CD14-positive monocyte (primary cell): Measurements from ENCODE around the gene TBC1D5. TPM values are rescaled to one million over a fixed set of nuclear protein-coding genes. Genes with fewer than 3 reads are reported as not detected.
A peak's percentile ranks its signal among the peaks of the same experiment; 100 is the strongest.
"Not testable (repeated sequence)": the region's sequence is repeated elsewhere in the genome, so short reads cannot be mapped to it uniquely, and the experiment has no call there.

ENCODE experiments used
- DNase-seq, 3 donors: peaks; one replicate each; pipeline ENCODE4 v3.0.0-alpha.2; 2011 to 2022
- H2AFZ ChIP-seq: 2 replicates; pipeline ENCODE4 v1.6.0; 2012; ENCODE audit warnings: mild to moderate bottlenecking, low read depth, low read length, inconsistent platforms; ENCODE audit not compliant: insufficient read depth, poor library complexity, severe bottlenecking
- H3K27ac ChIP-seq, 2 donors: 1 replicate in 1 of 2; 2 replicates in 1 of 2; pipeline ENCODE4 v1.5.1; 2012 to 2013; ENCODE audit warnings: low read length in 2 of 2, control low read depth in 1 of 2, inconsistent platforms in 1 of 2, low read depth in 1 of 2, mild to moderate bottlenecking in 1 of 2
- H3K27me3 ChIP-seq, 2 donors: one replicate each; pipeline versions ENCODE4 v1.6.0 to v1.6.1; 2011 to 2013; ENCODE audit warnings: low read length in 2 of 2; ENCODE audit not compliant: control insufficient read depth in 2 of 2, insufficient read depth in 2 of 2
- H3K36me3 ChIP-seq, 2 donors: replicated peaks in 1 of 2; 1 replicate in 1 of 2; 2 replicates in 1 of 2; pipeline versions ENCODE4 v1.5.1 to v1.6.1; 2012 to 2013; ENCODE audit warnings: low read length in 2 of 2, control low read depth in 1 of 2, inconsistent platforms in 1 of 2, mild to moderate bottlenecking in 1 of 2; ENCODE audit not compliant: insufficient read depth in 2 of 2, control insufficient read depth in 1 of 2
- H3K4me1 ChIP-seq, 2 donors: 1 replicate in 1 of 2; 2 replicates in 1 of 2; pipeline versions ENCODE4 v1.5.1 to v1.6.1; 2012 to 2013; ENCODE audit warnings: low read length in 2 of 2, control low read depth in 1 of 2, inconsistent platforms in 1 of 2, mild to moderate bottlenecking in 1 of 2, moderate library complexity in 1 of 2; ENCODE audit not compliant: insufficient read depth in 2 of 2, control insufficient read depth in 1 of 2
- H3K4me2 ChIP-seq: replicated peaks from 2 replicates; pipeline ENCODE3; 2012; ENCODE audit warnings: low read length, moderate library complexity, mild to moderate bottlenecking; ENCODE audit not compliant: poor library complexity, severe bottlenecking; ENCODE audit errors: extremely low read depth
- H3K4me3 ChIP-seq, 3 experiments: fragments of 200-600 bp in 1 of 3; sonication (generic) in 1 of 3; replicated peaks in 1 of 3; 1 replicate in 2 of 3; 2 replicates in 1 of 3; pipeline ENCODE4 v1.5.1; 2011 to 2013; ENCODE audit warnings: low read length in 3 of 3, mild to moderate bottlenecking in 3 of 3, control low read depth in 2 of 3, low read depth in 2 of 3, inconsistent platforms in 1 of 3, moderate library complexity in 1 of 3
- H3K79me2 ChIP-seq: 2 replicates; pipeline ENCODE4 v1.6.0; 2012; ENCODE audit warnings: mild to moderate bottlenecking, control low read depth, inconsistent platforms, low read length, moderate library complexity; ENCODE audit not compliant: insufficient read depth
- H3K9ac ChIP-seq: 2 replicates; pipeline ENCODE4 v1.6.0; 2017; ENCODE audit warnings: low read length, mild to moderate bottlenecking; ENCODE audit not compliant: insufficient read depth, poor library complexity, severe bottlenecking
- H3K9me3 ChIP-seq, 2 donors: replicated peaks in 1 of 2; 1 replicate in 1 of 2; 2 replicates in 1 of 2; pipeline versions ENCODE4 v1.5.1 to v1.6.1; 2012 to 2013; ENCODE audit warnings: low read length in 2 of 2, control low read depth in 1 of 2; ENCODE audit not compliant: control insufficient read depth in 1 of 2, insufficient read depth in 1 of 2
- H4K20me1 ChIP-seq: 2 replicates; pipeline ENCODE4 v1.6.0; 2012; ENCODE audit warnings: mild to moderate bottlenecking, low read length, control low read depth, moderate library complexity; ENCODE audit not compliant: insufficient read depth
- H3K27ac Mint-ChIP-seq, 7 donors: one replicate each; pipeline ENCODE4 v1.8.0; 2020; ENCODE audit warnings: mild to moderate bottlenecking in 7 of 7, mixed read lengths in 7 of 7, moderate library complexity in 6 of 7, inconsistent platforms in 2 of 7
- H3K27me3 Mint-ChIP-seq, 3 donors: one replicate each; pipeline ENCODE4 v1.8.0; 2021 to 2022; ENCODE audit warnings: low read depth in 3 of 3, mild to moderate bottlenecking in 3 of 3, mixed read lengths in 3 of 3, moderate library complexity in 3 of 3, inconsistent platforms in 1 of 3
- H3K36me3 Mint-ChIP-seq, 2 donors: one replicate each; pipeline ENCODE4 v1.8.0; 2020; ENCODE audit warnings: mixed read lengths in 2 of 2, inconsistent platforms in 1 of 2, mild to moderate bottlenecking in 1 of 2
- H3K4me1 Mint-ChIP-seq: one replicate; pipeline ENCODE4 v1.8.0; 2020; ENCODE audit warnings: mild to moderate bottlenecking, mixed read lengths
- H3K4me3 Mint-ChIP-seq, 2 donors: one replicate each; pipeline ENCODE4 v1.8.0; 2020; ENCODE audit warnings: mild to moderate bottlenecking in 2 of 2, mixed read lengths in 2 of 2, moderate library complexity in 1 of 2
- H3K9me3 Mint-ChIP-seq, 7 donors: one replicate each; pipeline ENCODE4 v1.8.0; 2020 to 2022; ENCODE audit warnings: mixed read lengths in 7 of 7, mild to moderate bottlenecking in 6 of 7, moderate library complexity in 6 of 7, inconsistent platforms in 2 of 7
- WGBS: methylation state at CpG from one replicate; pipeline ENCODE4 v1.1.5; 2013; ENCODE audit warnings: missing lambda C conversion rate; ENCODE audit not compliant: insufficient coverage; 5-methylcytosine and 5-hydroxymethylcytosine counted together
- intact Hi-C, 2 donors: fragments of 100-400 bp; cut with micrococcal nuclease; formaldehyde crosslinking; loops; one replicate each; pipeline versions ENCODE4 v1.15.0 to v1.15.1; 2023
- polyA plus RNA-seq, 3 donors: library from polyadenylated mRNA; depleted of rRNA in 1 of 3; unstranded in 2 of 3; stranded (reverse) in 1 of 3; fragments of 300-500 nt in 2 of 3; fragments of >200 nt in 1 of 3; fragmentation: Illumina TruSeq in 2 of 3; gene quantifications; 1 replicate in 2 of 3; 2 replicates in 1 of 3; pipeline ENCODE4 v1.2.3, GENCODE V29; 2012 to 2021
- TF ChIP-seq, protein P1 (sequence below): fragments of 200-600 bp; IDR thresholded peaks from one replicate; pipeline ENCODE4 v1.8.0; 2022; ENCODE audit warnings: antibody characterized with exemption, mild to moderate bottlenecking

The TBC1D5 gene
- polyA plus RNA-seq, 3 donors: 17.6 to 35.3 (median 21.0) TPM

- TF ChIP-seq, protein P1, sequence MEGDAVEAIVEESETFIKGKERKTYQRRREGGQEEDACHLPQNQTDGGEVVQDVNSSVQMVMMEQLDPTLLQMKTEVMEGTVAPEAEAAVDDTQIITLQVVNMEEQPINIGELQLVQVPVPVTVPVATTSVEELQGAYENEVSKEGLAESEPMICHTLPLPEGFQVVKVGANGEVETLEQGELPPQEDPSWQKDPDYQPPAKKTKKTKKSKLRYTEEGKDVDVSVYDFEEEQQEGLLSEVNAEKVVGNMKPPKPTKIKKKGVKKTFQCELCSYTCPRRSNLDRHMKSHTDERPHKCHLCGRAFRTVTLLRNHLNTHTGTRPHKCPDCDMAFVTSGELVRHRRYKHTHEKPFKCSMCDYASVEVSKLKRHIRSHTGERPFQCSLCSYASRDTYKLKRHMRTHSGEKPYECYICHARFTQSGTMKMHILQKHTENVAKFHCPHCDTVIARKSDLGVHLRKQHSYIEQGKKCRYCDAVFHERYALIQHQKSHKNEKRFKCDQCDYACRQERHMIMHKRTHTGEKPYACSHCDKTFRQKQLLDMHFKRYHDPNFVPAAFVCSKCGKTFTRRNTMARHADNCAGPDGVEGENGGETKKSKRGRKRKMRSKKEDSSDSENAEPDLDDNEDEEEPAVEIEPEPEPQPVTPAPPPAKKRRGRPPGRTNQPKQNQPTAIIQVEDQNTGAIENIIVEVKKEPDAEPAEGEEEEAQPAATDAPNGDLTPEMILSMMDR: no peak
- intact Hi-C loops: no loop called here
- WGBS: no CpG with 5 or more reads among the region's 1 CpG
- Histone ChIP-seq H3K4me3 (peak overlapping the region in 1 of 3 experiments; percentile 7), H3K36me3 (no peaks in the 10 kb centered on the region), H3K9me3 (peaks cover 17 to 28% of the 10 kb centered on the region in 2 donors), H3K27ac (no peak overlapping the region), H3K79me2 (no peaks in the 10 kb centered on the region), H3K27me3 (no peaks in the 10 kb centered on the region), H4K20me1 (no peaks in the 10 kb centered on the region), H3K4me1 (peaks cover 13 to 21% of the 10 kb centered on the region in 2 donors), H3K9ac (no peak overlapping the region), H3K4me2 (no peak overlapping the region), H2AFZ (no peak overlapping the region)
- Mint-ChIP-seq H3K36me3 (peaks cover 0 to 6% of the 10 kb centered on the region in 2 donors), H3K9me3 (peaks cover 14 to 37% (median 29%) of the 10 kb centered on the region in 7 donors), H3K27ac (peak overlapping the region in 1 of 7 donors; percentile 68), H3K4me3 (no peak overlapping the region), H3K27me3 (peaks cover 0 to 3% (median 0%) of the 10 kb centered on the region in 3 donors), H3K4me1 (peaks cover 34% of the 10 kb centered on the region)
- no peak for DNase-seq
Observed at GRCh38 chr3:17783426-17783825, 41.0 kb upstream of the TBC1D5 start.

DNA sequence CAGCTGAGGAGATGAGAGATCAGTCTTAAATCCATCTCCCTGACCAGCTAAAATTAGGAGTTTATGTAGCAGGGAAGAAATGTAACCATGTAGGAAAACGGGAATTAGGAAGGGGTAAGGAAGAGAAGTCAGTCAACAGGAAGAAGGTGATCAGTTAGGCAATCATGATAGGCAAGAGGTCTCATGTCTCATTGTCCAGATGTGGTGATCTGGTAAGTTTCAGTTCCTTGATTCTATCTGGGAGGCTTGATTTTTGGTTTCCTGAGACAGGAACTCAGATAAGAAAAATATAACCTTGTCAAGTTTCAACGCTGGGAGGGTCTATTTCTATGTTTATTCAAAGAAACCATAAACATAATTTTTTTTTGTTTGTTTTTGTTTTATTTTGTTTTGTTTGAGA lies 40.3 kb upstream of the TBC1D5 start:
- H3K27ac Mint-ChIP-seq: no peak overlapping the region
- TF ChIP-seq, protein P1: no peak
- no peak overlapping the region for H3K4me3 Mint-ChIP-seq
- no peaks in the 10 kb centered on the region for H3K79me2 ChIP-seq
- 10% methylated on average over 1 of the region's 2 CpGs for WGBS
- H3K9me3 ChIP-seq: peaks cover 17 to 28% of the 10 kb centered on the region in 2 donors
- H3K9me3 Mint-ChIP-seq: peaks cover 14 to 37% (median 29%) of the 10 kb centered on the region in 7 donors
- H3K4me1 Mint-ChIP-seq: peaks cover 34% of the 10 kb centered on the region
- H3K4me3 ChIP-seq: no peak overlapping the region
- no peak for DNase-seq
- H3K4me2 ChIP-seq: no peak overlapping the region
- no peak overlapping the region for H2AFZ ChIP-seq
- no peaks in the 10 kb centered on the region for H3K36me3 ChIP-seq
- H3K36me3 Mint-ChIP-seq: peaks cover 0 to 6% of the 10 kb centered on the region in 2 donors
- no peak overlapping the region for H3K9ac ChIP-seq
- H3K27me3 Mint-ChIP-seq: peaks cover 0 to 3% (median 0%) of the 10 kb centered on the region in 3 donors
- no peaks in the 10 kb centered on the region for H4K20me1 ChIP-seq
- H3K27me3 ChIP-seq: no peaks in the 10 kb centered on the region
- H3K27ac ChIP-seq: no peak overlapping the region
- peaks cover 13 to 21% of the 10 kb centered on the region in 2 donors for H3K4me1 ChIP-seq
- intact Hi-C loops: no loop called here

GRCh38 chr3:17780369-17780768 lies 37.9 kb upstream of the TBC1D5 start:
- H3K27ac Mint-ChIP-seq: peak overlapping the region in 2 of 7 donors; percentile 73 to 86
- H3K27me3 ChIP-seq, H4K20me1 ChIP-seq, H3K4me2 ChIP-seq, intact Hi-C loops, H3K79me2 ChIP-seq, DNase-seq, H3K36me3 Mint-ChIP-seq, H3K27me3 Mint-ChIP-seq, H3K36me3 ChIP-seq, H2AFZ ChIP-seq, H3K9ac ChIP-seq: not testable (repeated sequence)
- peak overlapping the region in 1 of 2 donors; percentile 21 for H3K4me3 Mint-ChIP-seq
- Histone ChIP-seq H3K4me1 (peaks cover 13 to 21% of the 10 kb centered on the region in 2 donors), H3K27ac (peak overlapping the region in 1 of 2 donors; percentile 65), H3K4me3 (peak overlapping the region in 1 of 3 experiments; percentile 51), H3K9me3 (peaks cover 17 to 28% of the 10 kb centered on the region in 2 donors)
- peaks cover 12 to 32% (median 25%) of the 10 kb centered on the region in 7 donors for H3K9me3 Mint-ChIP-seq
- no CpG with 5 or more reads among the region's 2 CpGs for WGBS
- peaks cover 37% of the 10 kb centered on the region for H3K4me1 Mint-ChIP-seq
